Caco-2 (cell line): ENCODE data around the gene ARL8B. TPM values are rescaled to one million over a fixed set of nuclear protein-coding genes. Genes with fewer than 3 reads are reported as not detected.

Source experiments
- BruUV-seq: library from RNA; stranded (reverse); fragments of 400-500 nt; replicated peaks from 2 replicates; lab custom pipeline; 2021; lab: Mats Ljungman, UMichigan
- CTCF ChIA-PET: fragments of 300-600 bp; sonication (Branson Sonifier 250); formaldehyde crosslinking; loops from one replicate; lab custom pipeline; 2022; ENCODE audit warnings: antibody characterized with exemption; lab: Charles Lee
- POLR2A ChIA-PET: fragments of 300-600 bp; sonication (Branson Sonifier 250); formaldehyde crosslinking; loops from one replicate; lab custom pipeline; 2022; ENCODE audit warnings: antibody characterized with exemption; lab: Charles Lee
- DNase-seq, 2 experiments: peaks; one replicate each; pipeline versions ENCODE4 v3.0.0 to v3.0.0-alpha.2; 2020 to 2022
- H3K27me3 ChIP-seq: replicated peaks from 2 replicates; pipeline ENCODE4 v1.6.0; 2011; ENCODE audit warnings: low read length; ENCODE audit not compliant: control insufficient read depth, insufficient read depth
- H3K36me3 ChIP-seq: 2 replicates; pipeline ENCODE4 v1.5.1; 2011; ENCODE audit warnings: low read length; ENCODE audit not compliant: control insufficient read depth, insufficient read depth
- H3K4me1 ChIP-seq: fragments of 250-450 bp; sonication (Bioruptor Pico); 2 replicates; pipeline ENCODE4 v1.5.1; 2020; ENCODE audit warnings: mild to moderate bottlenecking
- H3K4me3 ChIP-seq: 2 replicates; pipeline ENCODE4 v1.5.1; 2011; ENCODE audit warnings: low read depth, mild to moderate bottlenecking, control low read depth, low read length
- H3K9me3 ChIP-seq: fragments of 250-450 bp; sonication (Bioruptor Pico); 2 replicates; pipeline ENCODE4 v1.5.1; 2020; ENCODE audit warnings: mild to moderate bottlenecking, moderate library complexity
- H3K27ac Mint-ChIP-seq: one replicate; pipeline ENCODE4 v1.8.0; 2022; ENCODE audit warnings: mixed read lengths; ENCODE audit not compliant: unreplicated experiment
- H3K27me3 Mint-ChIP-seq: one replicate; pipeline ENCODE4 v1.8.0; 2022; ENCODE audit warnings: mixed read lengths; ENCODE audit not compliant: insufficient read depth, unreplicated experiment
- H3K36me3 Mint-ChIP-seq: one replicate; pipeline ENCODE4 v1.8.0; 2022; ENCODE audit warnings: mild to moderate bottlenecking, mixed read lengths; ENCODE audit not compliant: insufficient read depth, unreplicated experiment
- H3K4me1 Mint-ChIP-seq: one replicate; pipeline ENCODE4 v1.8.0; 2022; ENCODE audit warnings: low read depth, mixed read lengths; ENCODE audit not compliant: unreplicated experiment
- H3K4me3 Mint-ChIP-seq: one replicate; pipeline ENCODE4 v1.8.0; 2022; ENCODE audit warnings: mild to moderate bottlenecking, moderate library complexity, mixed read lengths; ENCODE audit not compliant: unreplicated experiment
- H3K9me3 Mint-ChIP-seq: one replicate; pipeline ENCODE4 v1.8.0; 2022; ENCODE audit warnings: mixed read lengths; ENCODE audit not compliant: unreplicated experiment
- CTCF ChIP-seq, 2 experiments: fragments of 200-600 bp in 1 of 2; IDR thresholded peaks; 1 replicate in 1 of 2; 2 replicates in 1 of 2; pipeline versions ENCODE4 v1.5.1 to v1.8.0; 2011 to 2022; ENCODE audit warnings: antibody characterized with exemption in 1 of 2, control low read depth in 1 of 2, inconsistent platforms in 1 of 2, low read depth in 1 of 2, low read length in 1 of 2, mild to moderate bottlenecking in 1 of 2, moderate library complexity in 1 of 2; ENCODE audit not compliant: insufficient read depth in 1 of 2, severe bottlenecking in 1 of 2, unreplicated experiment in 1 of 2
- intact Hi-C: fragments of 100-400 bp; cut with micrococcal nuclease; formaldehyde crosslinking; loops from one replicate; pipeline ENCODE4 v1.10.0; 2022; ENCODE audit not compliant: unreplicated experiment
- total RNA-seq: library from RNA; stranded (reverse); gene quantifications from 2 replicates; pipeline ENCODE4 v1.2.3, GENCODE V29; 2022

Gene ARL8B
- total RNA-seq, 1 experiment from 2014 or later, result 65.0 TPM

DNA sequence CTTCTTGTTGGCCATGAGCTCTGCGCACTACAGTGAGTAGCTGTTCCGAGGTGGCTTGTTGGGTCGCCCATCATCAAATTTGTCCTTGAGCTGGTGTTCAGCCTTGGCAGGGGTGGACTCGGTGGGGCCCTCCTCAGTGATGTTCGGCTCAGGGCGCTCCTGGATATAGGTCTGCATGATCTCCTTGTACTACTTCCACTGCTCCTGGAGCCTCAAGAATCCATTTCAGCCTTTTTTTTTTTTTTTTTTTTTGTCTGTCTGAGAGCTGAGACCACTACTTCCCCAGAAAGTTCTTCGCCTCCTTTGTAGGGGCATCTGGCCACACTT, 39.3 kb upstream of the ARL8B start:
- Histone ChIP-seq H3K4me1 (peaks cover 3% of the 10 kb centered on the region; the same call in 1 of the 2 replicates), H3K9me3 (no peaks in the 10 kb centered on the region), H3K4me3 (no peak overlapping the region), H3K27me3 (no peaks in the 10 kb centered on the region), H3K36me3 (no peaks in the 10 kb centered on the region)
- H3K4me3 Mint-ChIP-seq, result no peak overlapping the region
- no peak for DNase-seq
- no peak for TF ChIP-seq CTCF (IDR thresholded peaks at IDR 0.05; ENCODE audit: insufficient read depth in 1 of 2, low read depth in 1 of 2, low read length in 1 of 2, severe bottlenecking in 1 of 2, unreplicated experiment in 1 of 2)
- intact Hi-C loops, result no loop called here
- peaks cover 19% of the 10 kb centered on the region for H3K4me1 Mint-ChIP-seq
- peak overlapping the region; percentile 82 for H3K27ac Mint-ChIP-seq
- no peaks in the 10 kb centered on the region for H3K27me3 Mint-ChIP-seq
- no peaks in the 10 kb centered on the region for H3K36me3 Mint-ChIP-seq
- no TSS peak for BruUV-seq
- no peaks in the 10 kb centered on the region for H3K9me3 Mint-ChIP-seq
- ChIA-PET CTCF (interaction anchor here (0.6 to 0.7 kb wide), 2 partner anchors 107 to 248 kb away, joined by 3 to 5 read pairs; no protein-coding TSS in a partner anchor), POLR2A (no interaction called here)

- Mint-ChIP-seq H3K27me3 (no peaks in the 10 kb centered on the region), H3K27ac (no peak overlapping the region), H3K9me3 (no peaks in the 10 kb centered on the region), H3K36me3 (no peaks in the 10 kb centered on the region), H3K4me1 (peaks cover 19% of the 10 kb centered on the region), H3K4me3 (no peak overlapping the region)
- POLR2A ChIA-PET, result no interaction called here
- DNase-seq, result no peak
- Histone ChIP-seq H3K36me3 (no peaks in the 10 kb centered on the region), H3K4me1 (peaks cover 3% of the 10 kb centered on the region; the same call in 1 of the 2 replicates), H3K27me3 (no peaks in the 10 kb centered on the region), H3K4me3 (no peak overlapping the region), H3K9me3 (no peaks in the 10 kb centered on the region)
- intact Hi-C loops, result no loop called here
- no TSS peak for BruUV-seq
- TF ChIP-seq CTCF (IDR thresholded peaks at IDR 0.05; ENCODE audit: insufficient read depth in 1 of 2, low read depth in 1 of 2, low read length in 1 of 2, severe bottlenecking in 1 of 2, unreplicated experiment in 1 of 2), result no peak
- CTCF ChIA-PET, result no interaction called here
These were observed 37.9 kb upstream of the ARL8B start for GRCh38 chr3:5084224-5084623.

DNA sequence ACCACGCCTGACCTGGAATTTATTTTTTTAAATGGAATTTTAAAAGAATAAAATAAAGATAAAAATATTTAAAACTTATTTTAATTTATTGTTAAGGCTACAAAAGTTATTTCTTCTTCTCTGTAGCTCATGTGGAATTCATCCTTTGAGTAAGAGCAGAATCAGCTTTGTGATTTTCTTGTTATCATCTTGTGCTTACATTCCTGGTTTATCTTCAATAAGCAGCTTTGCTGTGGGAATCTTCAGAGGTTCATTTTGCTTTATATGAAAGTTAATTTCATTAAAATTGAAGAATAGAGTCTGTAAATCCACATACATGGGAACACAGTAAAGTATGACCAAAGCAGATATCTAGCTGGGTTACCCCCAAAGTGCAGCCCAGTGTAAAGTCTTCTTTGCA, 35.4 kb upstream of the ARL8B start:
- no TSS peak for BruUV-seq
- intact Hi-C loops, result no loop called here
- no peaks in the 10 kb centered on the region for H3K36me3 ChIP-seq
- Mint-ChIP-seq H3K27ac (no peak overlapping the region), H3K4me3 (no peak overlapping the region), H3K36me3 (no peaks in the 10 kb centered on the region), H3K4me1 (peaks cover 23% of the 10 kb centered on the region), H3K27me3 (no peaks in the 10 kb centered on the region), H3K9me3 (no peaks in the 10 kb centered on the region)
- ChIA-PET CTCF (no interaction called here), POLR2A (no interaction called here)
- TF ChIP-seq CTCF (IDR thresholded peaks at IDR 0.05; ENCODE audit: insufficient read depth in 1 of 2, low read depth in 1 of 2, low read length in 1 of 2, severe bottlenecking in 1 of 2, unreplicated experiment in 1 of 2), result no peak
- peaks cover 8% of the 10 kb centered on the region for H3K4me1 ChIP-seq
- no peaks in the 10 kb centered on the region for H3K27me3 ChIP-seq
- no peaks in the 10 kb centered on the region for H3K9me3 ChIP-seq
- H3K4me3 ChIP-seq, result no peak overlapping the region
- DNase-seq, result no peak
